Measurements from ENCODE around the gene SOX4.

SOX4 gene

GRCh38 chr6:21592953-21593352 is 598 bp upstream of the SOX4 start:
- no peak overlapping the region for H2AFZ ChIP-seq (ENCODE audit: low read depth, low read length)
- no peak overlapping the region for H4K91ac ChIP-seq (ENCODE audit: low read length)
- DNase-seq = no peak
- no peak overlapping the region for H2BK5ac ChIP-seq (ENCODE audit: low read depth, low read length, poor library complexity, severe bottlenecking)
- H3K18ac ChIP-seq (ENCODE audit: low read depth in 1 of 2, low read length in 2 of 2) = no peak overlapping the region
- no peak overlapping the region for H2BK12ac ChIP-seq (ENCODE audit: low read length in 2 of 2)
- no peak overlapping the region for H4K8ac ChIP-seq (ENCODE audit: low read length)
- H3K27me3 ChIP-seq (ENCODE audit: control insufficient read depth in 1 of 2, insufficient read depth in 1 of 2, low read length in 2 of 2) = no peaks in the 10 kb centered on the region
- no CpG with 5 or more reads among the region's 1 CpG for WGBS
- H3K9ac ChIP-seq (ENCODE audit: low read length) = peak overlapping the region; percentile 97
- peaks cover 1% of the 10 kb centered on the region for H3K4me1 ChIP-seq (ENCODE audit: control insufficient read depth, insufficient read depth, low read depth, low read length)
- no peaks in the 10 kb centered on the region for H3K9me3 ChIP-seq (ENCODE audit: control insufficient read depth, low read length)
- H3K14ac ChIP-seq (ENCODE audit: low read length in 2 of 2) = no peak overlapping the region
- no peak overlapping the region for H3K4ac ChIP-seq (ENCODE audit: low read depth in 1 of 2, low read length in 2 of 2)
- H3K36me3 ChIP-seq (ENCODE audit: control insufficient read depth in 1 of 2, insufficient read depth in 2 of 2, low read depth in 1 of 2, low read length in 2 of 2) = peaks cover 0 to 16% of the 10 kb centered on the region in 2 experiments
- H2AK5ac ChIP-seq (ENCODE audit: low read length, severe bottlenecking) = no peak overlapping the region
- no peak overlapping the region for H2BK15ac ChIP-seq (ENCODE audit: low read depth, poor library complexity, severe bottlenecking)
- no peak overlapping the region for H3K23ac ChIP-seq (ENCODE audit: low read length in 2 of 2)
- H3K27ac ChIP-seq (ENCODE audit: low read length, poor library complexity, severe bottlenecking) = peak overlapping the region; percentile 44
- peaks cover 4% of the 10 kb centered on the region for H3K79me1 ChIP-seq (replicated peaks; ENCODE audit: low read length, poor library complexity, severe bottlenecking)
- H3K4me3 ChIP-seq (ENCODE audit: insufficient read depth in 1 of 2, low read depth in 1 of 2, low read length in 2 of 2) = peak overlapping the region in 1 of 2 experiments; percentile 96
- H2BK120ac ChIP-seq (ENCODE audit: low read depth, low read length) = no peak overlapping the region
- peak overlapping the region; percentile 54 for H3K4me2 ChIP-seq (ENCODE audit: low read length, poor library complexity, severe bottlenecking)

- no peak overlapping the region for H2AK5ac ChIP-seq (ENCODE audit: low read length, severe bottlenecking)
- peak overlapping the region; percentile 29 to 87 for H3K4ac ChIP-seq (ENCODE audit: low read depth in 1 of 2, low read length in 2 of 2)
- H3K23ac ChIP-seq (ENCODE audit: low read length in 2 of 2) = no peak overlapping the region
- H4K91ac ChIP-seq (ENCODE audit: low read length) = peak overlapping the region; percentile 87
- H3K4me2 ChIP-seq (ENCODE audit: low read length, poor library complexity, severe bottlenecking) = peak overlapping the region; percentile 3
- peak overlapping the region; percentile 97 for H3K9ac ChIP-seq (ENCODE audit: low read length)
- peak overlapping the region; percentile 98 for H2BK5ac ChIP-seq (ENCODE audit: low read depth, low read length, poor library complexity, severe bottlenecking)
- H3K27me3 ChIP-seq (ENCODE audit: control insufficient read depth in 1 of 2, insufficient read depth in 1 of 2, low read length in 2 of 2) = no peaks in the 10 kb centered on the region
- WGBS = 0% methylated on average over 16 of the region's 19 CpGs
- peaks cover 0 to 16% of the 10 kb centered on the region in 2 experiments for H3K36me3 ChIP-seq (ENCODE audit: control insufficient read depth in 1 of 2, insufficient read depth in 2 of 2, low read depth in 1 of 2, low read length in 2 of 2)
- H2BK15ac ChIP-seq (ENCODE audit: low read depth, poor library complexity, severe bottlenecking) = peak overlapping the region; percentile 67
- peak overlapping the region; percentile 95 to 99 for H3K18ac ChIP-seq (ENCODE audit: low read depth in 1 of 2, low read length in 2 of 2)
- no peak overlapping the region for H2AFZ ChIP-seq (ENCODE audit: low read depth, low read length)
- H3K4me3 ChIP-seq (ENCODE audit: insufficient read depth in 1 of 2, low read depth in 1 of 2, low read length in 2 of 2) = peak overlapping the region; percentile 96 to 97
- peak overlapping the region; percentile 92 for H2BK120ac ChIP-seq (ENCODE audit: low read depth, low read length)
- H3K14ac ChIP-seq (ENCODE audit: low read length in 2 of 2) = no peak overlapping the region
- H3K79me1 ChIP-seq (replicated peaks; ENCODE audit: low read length, poor library complexity, severe bottlenecking) = peaks cover 4% of the 10 kb centered on the region
- peak overlapping the region; percentile 97 for H3K27ac ChIP-seq (ENCODE audit: low read length, poor library complexity, severe bottlenecking)
- H3K4me1 ChIP-seq (ENCODE audit: control insufficient read depth, insufficient read depth, low read depth, low read length) = peaks cover 1% of the 10 kb centered on the region
- H2BK12ac ChIP-seq (ENCODE audit: low read length in 2 of 2) = peak overlapping the region in 1 of 2 experiments; percentile 45
- DNase-seq = no peak
- no peaks in the 10 kb centered on the region for H3K9me3 ChIP-seq (ENCODE audit: control insufficient read depth, low read length)
- H4K8ac ChIP-seq (ENCODE audit: low read length) = peak overlapping the region; percentile 87
Observed at GRCh38 chr6:21593927-21594415, 420 bp downstream of the SOX4 start.

- Histone ChIP-seq H2AFZ (ENCODE audit: low read depth, low read length) (no peak overlapping the region), H3K27ac (ENCODE audit: low read length, poor library complexity, severe bottlenecking) (peak overlapping the region; percentile 97), H3K36me3 (ENCODE audit: control insufficient read depth in 1 of 2, insufficient read depth in 2 of 2, low read depth in 1 of 2, low read length in 2 of 2) (peaks cover 0 to 16% of the 10 kb centered on the region in 2 experiments), H2BK15ac (ENCODE audit: low read depth, poor library complexity, severe bottlenecking) (peak overlapping the region; percentile 67), H3K4ac (ENCODE audit: low read depth in 1 of 2, low read length in 2 of 2) (peak overlapping the region; percentile 97 to 98), H4K91ac (ENCODE audit: low read length) (peak overlapping the region; percentile 90), H3K27me3 (ENCODE audit: control insufficient read depth in 1 of 2, insufficient read depth in 1 of 2, low read length in 2 of 2) (no peaks in the 10 kb centered on the region), H3K14ac (ENCODE audit: low read length in 2 of 2) (peak overlapping the region in 1 of 2 experiments; percentile 75), H2BK12ac (ENCODE audit: low read length in 2 of 2) (peak overlapping the region in 1 of 2 experiments; percentile 87), H3K23ac (ENCODE audit: low read length in 2 of 2) (peak overlapping the region; percentile 98 to 99), H3K4me3 (ENCODE audit: insufficient read depth in 1 of 2, low read depth in 1 of 2, low read length in 2 of 2) (peak overlapping the region; percentile 96 to 97), H3K9ac (ENCODE audit: low read length) (peak overlapping the region; percentile 97), H4K8ac (ENCODE audit: low read length) (peak overlapping the region; percentile 87), H2AK5ac (ENCODE audit: low read length, severe bottlenecking) (peak overlapping the region; percentile 57), H3K4me2 (ENCODE audit: low read length, poor library complexity, severe bottlenecking) (peak overlapping the region; percentile 41), H2BK5ac (ENCODE audit: low read depth, low read length, poor library complexity, severe bottlenecking) (peak overlapping the region; percentile 98), H3K18ac (ENCODE audit: low read depth in 1 of 2, low read length in 2 of 2) (peak overlapping the region; percentile 95 to 99), H3K9me3 (ENCODE audit: control insufficient read depth, low read length) (no peaks in the 10 kb centered on the region), H2BK120ac (ENCODE audit: low read depth, low read length) (peak overlapping the region; percentile 92), H3K4me1 (ENCODE audit: control insufficient read depth, insufficient read depth, low read depth, low read length) (peaks cover 2% of the 10 kb centered on the region), H3K79me1 (replicated peaks; ENCODE audit: low read length, poor library complexity, severe bottlenecking) (peaks cover 4% of the 10 kb centered on the region)
- peak; percentile 72 for DNase-seq
- under 1% methylated on average over 82 of the region's 112 CpGs for WGBS
Observed at GRCh38 chr6:21594416-21595281, 1.1 kb downstream of the SOX4 start.
